Stimulated activated CD4-positive, alpha-beta T cell treated with anti-CD3 and anti-CD28 coated beads, Interleukin-4, amount 100 ng/mL, for 48 hours (primary cell): ENCODE results near the gene BPIFB3.
"Not testable (repeated sequence)": the region's sequence is repeated elsewhere in the genome, so short reads cannot be mapped to it uniquely, and the experiment has no call there.

Source experiments
- DNase-seq, 2 donors: peaks; one replicate each; pipeline ENCODE4 v3.0.0-alpha.2; 2020; ENCODE audit warnings: low read depth in 2 of 2

The BPIFB3 gene

GRCh38 chr20:33119725-33120720 is 66.3 kb downstream of the BPIFB3 start:
- no peak for DNase-seq

DNA sequence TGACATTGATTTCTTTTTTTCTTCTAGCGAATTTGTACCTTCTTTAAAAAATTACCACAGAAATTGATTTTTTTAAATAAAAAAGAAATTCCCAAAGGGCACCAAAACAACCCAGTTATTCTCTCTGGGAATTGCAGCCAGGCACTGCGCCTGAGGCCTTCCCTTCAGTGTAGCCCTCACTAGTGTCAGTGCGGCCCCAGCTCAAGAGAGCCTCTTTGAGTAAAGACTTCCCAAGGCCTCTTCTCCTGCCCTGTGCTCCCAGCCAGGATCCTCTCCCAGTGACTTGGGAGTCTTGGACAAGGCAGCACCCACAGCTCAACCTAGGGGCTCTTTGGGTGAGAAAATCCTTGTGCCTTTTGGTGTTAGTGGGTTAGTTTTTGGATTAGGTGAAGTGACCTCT is 67.2 kb downstream of the BPIFB3 start:
- DNase-seq: no peak

GRCh38 chr20:33122297-33122696 is 68.6 kb downstream of the BPIFB3 start:
- DNase-seq: not testable (repeated sequence)
